ENCODE data around the gene HMGA1. TPM values are rescaled to one million over a fixed set of nuclear protein-coding genes. Genes with fewer than 3 reads are reported as not detected.

The HMGA1 gene
- total and polyA plus RNA-seq, 2 of the 13 experiments (the other 11 are each of a cell fraction or from before 2014, with no cell fraction given): 117 to 145 TPM

- Histone ChIP-seq H3K27ac (ENCODE audit: extremely low read length, insufficient read depth, low read length) (no peak overlapping the region), H3K27me3 (ENCODE audit: control insufficient read depth in 1 of 2, insufficient read depth in 2 of 2, low read length in 2 of 2) (peaks cover 5 to 31% of the 10 kb centered on the region in 2 experiments; a peak in 4 of 5 replicates), H3K4me2 (ENCODE audit: low read depth, low read length) (no peak overlapping the region), H3K9me3 (ENCODE audit: low read length) (no peaks in the 10 kb centered on the region), H4K20me1 (ENCODE audit: insufficient read depth, low read length) (no peaks in the 10 kb centered on the region), H3K4me1 (ENCODE audit: insufficient read depth, low read length) (peaks cover 31% of the 10 kb centered on the region), H2AFZ (ENCODE audit: low read length) (no peak overlapping the region), H3K9ac (ENCODE audit: insufficient read depth, low read depth, low read length) (no peak overlapping the region), H3K36me3 (replicated peaks in 1 of 2; ENCODE audit: control insufficient read depth in 1 of 2, insufficient read depth in 2 of 2, low read length in 2 of 2) (no peaks in the 10 kb centered on the region), H3K4me3 (replicated peaks in 1 of 3; ENCODE audit: insufficient read depth in 1 of 3, low read depth in 2 of 3, low read length in 3 of 3) (no peak overlapping the region), H3K79me2 (ENCODE audit: insufficient read depth, low read length) (no peaks in the 10 kb centered on the region)
- ChIA-PET CTCF (ENCODE audit: low intra/inter-chr PET ratio, low total read pairs) (no interaction called here), POLR2A (interaction anchor here (0.7 kb wide), 1 partner anchor 185 kb away, joined by 3 read pairs; no protein-coding TSS in a partner anchor)
- 48% methylated on average over 8 of the region's 8 CpGs for WGBS (ENCODE audit: low lambda C conversion rate)
- TF ChIP-seq, protein P1, sequence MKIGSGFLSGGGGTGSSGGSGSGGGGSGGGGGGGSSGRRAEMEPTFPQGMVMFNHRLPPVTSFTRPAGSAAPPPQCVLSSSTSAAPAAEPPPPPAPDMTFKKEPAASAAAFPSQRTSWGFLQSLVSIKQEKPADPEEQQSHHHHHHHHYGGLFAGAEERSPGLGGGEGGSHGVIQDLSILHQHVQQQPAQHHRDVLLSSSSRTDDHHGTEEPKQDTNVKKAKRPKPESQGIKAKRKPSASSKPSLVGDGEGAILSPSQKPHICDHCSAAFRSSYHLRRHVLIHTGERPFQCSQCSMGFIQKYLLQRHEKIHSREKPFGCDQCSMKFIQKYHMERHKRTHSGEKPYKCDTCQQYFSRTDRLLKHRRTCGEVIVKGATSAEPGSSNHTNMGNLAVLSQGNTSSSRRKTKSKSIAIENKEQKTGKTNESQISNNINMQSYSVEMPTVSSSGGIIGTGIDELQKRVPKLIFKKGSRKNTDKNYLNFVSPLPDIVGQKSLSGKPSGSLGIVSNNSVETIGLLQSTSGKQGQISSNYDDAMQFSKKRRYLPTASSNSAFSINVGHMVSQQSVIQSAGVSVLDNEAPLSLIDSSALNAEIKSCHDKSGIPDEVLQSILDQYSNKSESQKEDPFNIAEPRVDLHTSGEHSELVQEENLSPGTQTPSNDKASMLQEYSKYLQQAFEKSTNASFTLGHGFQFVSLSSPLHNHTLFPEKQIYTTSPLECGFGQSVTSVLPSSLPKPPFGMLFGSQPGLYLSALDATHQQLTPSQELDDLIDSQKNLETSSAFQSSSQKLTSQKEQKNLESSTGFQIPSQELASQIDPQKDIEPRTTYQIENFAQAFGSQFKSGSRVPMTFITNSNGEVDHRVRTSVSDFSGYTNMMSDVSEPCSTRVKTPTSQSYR (CRISPR knock-in tag; IDR thresholded peaks at IDR 0.05; ENCODE audit: borderline replicate concordance): no peak
- TF ChIP-seq ZNF891 (CRISPR knock-in tag; IDR thresholded peaks at IDR 0.05) (no peak), ADNP (CRISPR knock-in tag; IDR thresholded peaks at IDR 0.05) (no peak), ZNF564 (CRISPR knock-in tag; IDR thresholded peaks at IDR 0.05) (no peak), HNRNPH1 (optimal IDR thresholded peaks at IDR 0.05; ENCODE audit: low read depth, low read length) (no peak), BORCS8-MEF2B (CRISPR knock-in tag; IDR thresholded peaks at IDR 0.05) (no peak), RNF2 (conservative IDR thresholded peaks at IDR 0.05; ENCODE audit: low read depth) (no peak), ZNF768 (CRISPR knock-in tag; IDR thresholded peaks at IDR 0.05) (no peak), ATF5 (CRISPR knock-in tag; IDR thresholded peaks at IDR 0.05; ENCODE audit: low read depth) (no peak), ZNF24 (IDR thresholded peaks at IDR 0.05) (no peak), BRD4 (CRISPR knock-in tag; IDR thresholded peaks at IDR 0.05) (no peak), NFE2L1 (CRISPR knock-in tag; IDR thresholded peaks at IDR 0.05; ENCODE audit: borderline replicate concordance) (no peak), POLR2AphosphoS5 (IDR thresholded peaks at IDR 0.05; ENCODE audit: low read depth, low read length) (no peak), ZMAT3 (CRISPR knock-in tag; conservative IDR thresholded peaks at IDR 0.05) (no peak), SRSF9 (IDR thresholded peaks at IDR 0.05; ENCODE audit: borderline replicate concordance, insufficient read depth, low read depth, low read length, poor library complexity, severe bottlenecking) (no peak), RFXAP (CRISPR knock-in tag; IDR thresholded peaks at IDR 0.05; ENCODE audit: borderline replicate concordance) (no peak)
- TF ChIP-seq, protein P2, sequence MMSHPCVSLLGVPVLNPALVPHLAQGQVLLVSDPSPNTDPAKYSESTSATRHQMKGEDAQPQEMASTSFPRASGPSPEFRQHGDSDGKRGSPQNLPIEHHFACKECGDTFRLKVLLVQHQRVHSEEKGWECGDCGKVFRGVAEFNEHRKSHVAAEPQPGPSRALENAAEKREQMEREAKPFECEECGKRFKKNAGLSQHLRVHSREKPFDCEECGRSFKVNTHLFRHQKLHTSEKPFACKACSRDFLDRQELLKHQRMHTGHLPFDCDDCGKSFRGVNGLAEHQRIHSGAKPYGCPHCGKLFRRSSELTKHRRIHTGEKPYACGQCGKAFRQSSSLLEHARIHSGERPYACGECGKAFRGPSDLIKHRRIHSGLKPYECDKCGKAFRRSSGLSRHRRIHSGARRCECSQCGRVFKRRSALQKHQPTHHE (CRISPR knock-in tag; IDR thresholded peaks at IDR 0.05; ENCODE audit: borderline replicate concordance): no peak
- no peak for FAIRE-seq
- no TSS peak for BruUV-seq (replicated peaks)
- intact Hi-C loops (cut with micrococcal nuclease; ENCODE audit: unreplicated experiment) (no loop called here), in situ Hi-C loops (cut with HindIII; ENCODE audit: extremely low pct_ligation_motif_present, low pct_unique_long_range_greater_than_20kb) (loop anchor here (5.0 to 25.0 kb wide), 2 partner anchors 33 to 382 kb away; no protein-coding TSS in a partner anchor)
- no peak for DNase-seq (ENCODE audit: low spot score)
- no peak for ATAC-seq
Measured at GRCh38 chr6:34229877-34230276, 6.8 kb upstream of the HMGA1 start.

All from HepG2 (cell line).